HG03280 (cell line): ENCODE data around the gene SLC8A1.
"Not testable (repeated sequence)": the region's sequence is repeated elsewhere in the genome, so short reads cannot be mapped to it uniquely, and the experiment has no call there.

Experiments
- ATAC-seq: cut with Tn5 transposase; IDR thresholded peaks from one replicate; pipeline ENCODE4 v1.9.1; 2021; ENCODE audit warnings: mild to moderate bottlenecking, moderate library complexity; ENCODE audit not compliant: unreplicated experiment

SLC8A1 gene

GRCh38 chr2:40094451-40094850, 357.4 kb downstream of the SLC8A1 start:
- ATAC-seq: no peak

DNA sequence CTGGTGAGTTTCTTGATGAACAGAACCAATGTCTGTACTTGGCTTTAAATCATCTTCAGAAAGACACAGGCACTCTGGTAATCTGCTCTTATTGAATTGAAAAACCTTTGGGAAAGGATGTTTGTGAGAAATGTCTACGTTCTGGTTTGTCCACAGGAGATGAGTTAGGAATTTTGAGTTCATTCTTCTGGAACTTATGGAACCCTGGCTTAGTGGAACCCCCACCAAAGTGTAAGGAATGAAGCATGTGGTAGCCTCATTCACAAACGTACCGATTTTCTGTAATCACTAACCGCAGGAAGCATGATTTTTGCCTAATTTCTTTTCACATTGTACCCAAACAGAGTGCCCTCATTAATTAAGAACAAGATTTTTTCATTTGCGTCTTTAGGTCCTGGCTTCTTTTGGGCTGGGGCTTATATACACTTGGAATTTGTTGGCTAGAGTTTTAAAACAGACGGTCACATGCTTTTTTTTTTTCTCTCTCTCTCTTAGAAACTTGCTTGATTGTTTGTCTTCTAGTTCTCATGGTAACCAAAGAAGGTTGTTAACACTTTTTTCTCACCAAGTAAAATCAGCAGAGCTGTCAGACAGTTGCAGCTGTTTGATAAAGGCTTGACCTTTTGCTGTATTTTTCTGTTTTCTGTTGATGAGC, 358.7 kb downstream of the SLC8A1 start:
- ATAC-seq: no peak

- ATAC-seq: no peak
These were observed 361.8 kb downstream of the SLC8A1 start for GRCh38 chr2:40090044-40090443.

GRCh38 chr2:40087927-40088326, 364.0 kb downstream of the SLC8A1 start:
- ATAC-seq: no peak

GRCh38 chr2:40087434-40087833, 364.5 kb downstream of the SLC8A1 start:
- no peak for ATAC-seq

DNA sequence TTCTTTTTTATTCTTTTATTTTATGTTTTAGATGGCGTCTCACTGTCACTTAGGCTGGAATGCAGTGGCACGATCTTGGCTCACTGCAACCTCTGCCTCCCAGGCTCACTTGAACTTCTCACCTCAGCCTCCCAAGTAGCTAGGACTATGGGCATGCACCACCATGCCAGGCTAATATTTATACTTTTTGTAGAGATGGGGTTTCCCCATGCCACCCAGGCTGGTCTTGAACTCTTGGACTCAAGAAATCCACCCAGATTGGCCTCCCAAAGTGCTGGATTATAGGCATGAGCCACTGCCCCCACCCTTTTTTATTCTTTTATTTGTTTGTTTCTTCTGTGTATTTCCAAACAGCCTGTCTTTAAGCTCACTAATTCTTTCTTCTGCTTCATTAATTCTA, 366.1 kb downstream of the SLC8A1 start:
- no peak for ATAC-seq

- ATAC-seq: not testable (repeated sequence)
These were observed 378.6 kb downstream of the SLC8A1 start for GRCh38 chr2:40073336-40073735.

- no peak for ATAC-seq
These were observed 379.3 kb downstream of the SLC8A1 start for GRCh38 chr2:40072442-40073232.

GRCh38 chr2:40062381-40062780, 389.5 kb downstream of the SLC8A1 start:
- ATAC-seq: no peak

DNA sequence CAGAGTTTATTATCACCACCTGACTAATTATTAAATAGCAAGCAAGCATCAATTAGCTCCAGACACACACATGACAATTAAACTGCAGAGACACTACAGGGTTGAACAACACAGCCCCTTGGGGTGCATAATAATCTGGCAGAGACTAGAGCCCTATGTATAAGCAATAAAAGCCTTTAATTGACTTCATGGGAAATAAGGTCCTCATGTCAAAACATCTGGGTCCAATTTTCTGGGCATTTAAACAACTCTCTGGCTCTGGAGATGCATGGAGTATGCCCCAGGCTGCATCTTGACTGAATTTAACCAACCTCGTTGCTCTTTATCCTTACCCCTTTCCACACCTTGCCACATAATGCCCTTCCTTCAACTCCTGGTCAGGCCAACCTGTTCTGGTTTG, 402.1 kb downstream of the SLC8A1 start:
- no peak for ATAC-seq

GRCh38 chr2:40048506-40048905, 403.4 kb downstream of the SLC8A1 start:
- ATAC-seq: no peak

GRCh38 chr2:40047406-40047805, 404.5 kb downstream of the SLC8A1 start:
- ATAC-seq: no peak
